Endothelial cell of umbilical vein (primary cell): ENCODE results near the gene CD8A. TPM values are rescaled to one million over a fixed set of nuclear protein-coding genes. Genes with fewer than 3 reads are reported as not detected.

Source experiments
- BruUV-seq: library from RNA; stranded (reverse); fragments of 400-500 nt; replicated peaks from 2 replicates; lab custom pipeline; 2021; lab: Mats Ljungman, UMichigan
- CTCF ChIA-PET: fragments of 300-600, 350-600 bp; sonication (Branson Sonifier 250); formaldehyde crosslinking; loops from one replicate; lab custom pipeline; 2021; ENCODE audit warnings: antibody characterized with exemption, inconsistent platforms; lab: Charles Lee
- POLR2A ChIA-PET: fragments of 300-600, 350-600 bp; sonication (Branson Sonifier 250); formaldehyde crosslinking; loops from one replicate; lab custom pipeline; 2021; ENCODE audit warnings: antibody characterized with exemption, inconsistent platforms; lab: Charles Lee
- DNase-seq: peaks from one replicate; pipeline ENCODE4 v3.0.0-alpha.2; 2011; ENCODE audit warnings: low read depth, low spot score
- FAIRE-seq: peaks from 2 replicates; lab custom pipeline; 2011; peaks lifted over from hg19 to GRCh38; lab: Jason Lieb, UNC
- H2AFZ ChIP-seq: 2 replicates; pipeline ENCODE4 v1.6.0; 2012; ENCODE audit warnings: low read depth, low read length, control low read depth, inconsistent platforms
- H3K27ac ChIP-seq: 2 replicates; pipeline ENCODE4 v1.5.1; 2011; ENCODE audit warnings: low read depth, mild to moderate bottlenecking, control low read depth, low read length, moderate library complexity; ENCODE audit not compliant: insufficient read depth
- H3K27me3 ChIP-seq, 2 experiments: 2 replicates each; pipeline versions ENCODE4 v1.6.0 to v1.6.1; 2011; ENCODE audit warnings: low read length in 2 of 2, mixed read lengths in 1 of 2; ENCODE audit not compliant: control insufficient read depth in 2 of 2, insufficient read depth in 2 of 2
- H3K36me3 ChIP-seq, 2 experiments: 2 replicates in 1 of 2; 3 replicates in 1 of 2; pipeline ENCODE4 v1.5.1; 2011; ENCODE audit warnings: low read length in 2 of 2, mild to moderate bottlenecking in 1 of 2, moderate library complexity in 1 of 2; ENCODE audit not compliant: control insufficient read depth in 2 of 2, insufficient read depth in 2 of 2; ENCODE audit errors: extremely low read depth in 1 of 2
- H3K4me1 ChIP-seq: 3 replicates; pipeline ENCODE4 v1.5.1; 2011; ENCODE audit warnings: mild to moderate bottlenecking, low read length; ENCODE audit not compliant: control insufficient read depth, insufficient read depth; ENCODE audit errors: extremely low read depth
- H3K4me2 ChIP-seq: 2 replicates; pipeline ENCODE4 v1.6.1; 2011; ENCODE audit warnings: low read length, control low read depth, mixed read lengths; ENCODE audit not compliant: insufficient read depth
- H3K4me3 ChIP-seq, 3 experiments: fragments of 200-600 bp in 1 of 3; sonication (generic), shearing (Covaris generic) in 1 of 3; replicated peaks in 1 of 3; 2 replicates each; pipeline ENCODE4 v1.5.1; 2011 to 2016; ENCODE audit warnings: control low read depth in 3 of 3, low read length in 3 of 3, mild to moderate bottlenecking in 2 of 3, inconsistent platforms in 1 of 3, low read depth in 1 of 3, moderate library complexity in 1 of 3; ENCODE audit not compliant: insufficient read depth in 1 of 3
- H3K79me2 ChIP-seq: 2 replicates; pipeline ENCODE4 v1.6.0; 2012; ENCODE audit warnings: low read length, inconsistent platforms; ENCODE audit not compliant: control insufficient read depth, insufficient read depth
- H3K9ac ChIP-seq: replicated peaks from 2 replicates; pipeline ENCODE3; 2011; ENCODE audit warnings: low read length, control low read depth; ENCODE audit not compliant: insufficient read depth; ENCODE audit errors: extremely low read depth
- H3K9me1 ChIP-seq: replicated peaks from 3 replicates; pipeline ENCODE4 v1.6.0; 2011; ENCODE audit warnings: mild to moderate bottlenecking, low read length; ENCODE audit not compliant: control insufficient read depth, insufficient read depth; ENCODE audit errors: extremely low read depth
- H3K9me3 ChIP-seq: replicated peaks from 2 replicates; pipeline ENCODE4 v1.5.1; 2012; ENCODE audit warnings: low read length, inconsistent platforms; ENCODE audit not compliant: control insufficient read depth, insufficient read depth
- H4K20me1 ChIP-seq: replicated peaks from 2 replicates; pipeline ENCODE3; 2011; ENCODE audit warnings: mild to moderate bottlenecking, low read length; ENCODE audit not compliant: control insufficient read depth, insufficient read depth; ENCODE audit errors: extremely low read depth
- EZH2 ChIP-seq: IDR thresholded peaks from 2 replicates; pipeline ENCODE4 v1.6.1; 2012; ENCODE audit warnings: borderline replicate concordance, low read depth, mild to moderate bottlenecking, moderate library complexity, low read length, inconsistent platforms; ENCODE audit not compliant: severe bottlenecking
- FOS ChIP-seq: IDR thresholded peaks from 2 replicates; pipeline ENCODE4 v1.6.1; 2011; ENCODE audit warnings: mild to moderate bottlenecking, low read length, moderate library complexity, borderline replicate concordance; ENCODE audit not compliant: insufficient read depth
- GATA2 ChIP-seq: IDR thresholded peaks from 2 replicates; pipeline ENCODE4 v1.7.0; 2011; ENCODE audit warnings: low read depth, mild to moderate bottlenecking, moderate library complexity, mixed read lengths, low read length; ENCODE audit not compliant: insufficient read length, insufficient read depth
- MAX ChIP-seq: IDR thresholded peaks from 2 replicates; pipeline ENCODE4 v1.6.1; 2011; ENCODE audit not compliant: insufficient read depth, insufficient read length
- POLR2A ChIP-seq: IDR thresholded peaks from 2 replicates; pipeline ENCODE4 v1.6.1; 2012; ENCODE audit warnings: low read depth, mild to moderate bottlenecking, control low read depth, low read length
- dilution Hi-C: fragments of 300-500 bp; cut with MboI; formaldehyde crosslinking; loops from one replicate; pipeline ENCODE4 v1.15.0; 2019; ENCODE audit warnings: low sequenced_read_pairs; ENCODE audit not compliant: extremely low pct_ligation_motif_present
- intact Hi-C: fragments of 100-400 bp; cut with micrococcal nuclease; formaldehyde crosslinking; loops from one replicate; pipeline ENCODE4 v1.10.0; 2022
- polyA plus RNA-seq, 4 experiments: library from polyadenylated mRNA; depleted of rRNA in 3 of 4; stranded (reverse) in 3 of 4; unstranded in 1 of 4; fragments of >200 nt; gene quantifications; 2 replicates each; pipeline versions ENCODE4 v1.2.1 to v1.2.3, GENCODE V29; 2011 to 2012; ENCODE audit warnings: missing spikeins in 1 of 4
- total RNA-seq: library from RNA; stranded (reverse); gene quantifications from 2 replicates; pipeline ENCODE4 v1.2.3, GENCODE V29; 2021
- TF ChIP-seq, protein P1 (sequence below), 2 donors: IDR thresholded peaks; 1 replicate in 1 of 2; 2 replicates in 1 of 2; pipeline ENCODE4 v1.5.1; 2011; ENCODE audit warnings: low read length in 2 of 2, mild to moderate bottlenecking in 2 of 2, moderate library complexity in 2 of 2, control low read depth in 1 of 2, inconsistent platforms in 1 of 2, low read depth in 1 of 2; ENCODE audit not compliant: insufficient read depth in 1 of 2; ENCODE audit errors: extremely low read depth in 1 of 2

Gene CD8A
- total and polyA plus RNA-seq, 2 donors (not counting 3 experiments of a cell fraction or from before 2014, with no cell fraction given): not detected

- Histone ChIP-seq H3K9me1 (no peaks in the 10 kb centered on the region), H3K4me3 (no peak overlapping the region), H3K9me3 (no peaks in the 10 kb centered on the region), H3K9ac (no peak overlapping the region), H3K27me3 (no peaks in the 10 kb centered on the region), H3K4me1 (no peaks in the 10 kb centered on the region), H3K79me2 (no peaks in the 10 kb centered on the region), H3K4me2 (no peak overlapping the region), H3K27ac (no peak overlapping the region), H3K36me3 (peaks cover 0 to 10% of the 10 kb centered on the region in 2 experiments), H2AFZ (no peak overlapping the region), H4K20me1 (peaks cover 4% of the 10 kb centered on the region)
- intact Hi-C loops: loop anchor here (1.0 kb wide), 1 partner anchor 277 kb away; no protein-coding TSS in a partner anchor
- TF ChIP-seq EZH2 (no peak), MAX (no peak)
- TF ChIP-seq, protein P1, sequence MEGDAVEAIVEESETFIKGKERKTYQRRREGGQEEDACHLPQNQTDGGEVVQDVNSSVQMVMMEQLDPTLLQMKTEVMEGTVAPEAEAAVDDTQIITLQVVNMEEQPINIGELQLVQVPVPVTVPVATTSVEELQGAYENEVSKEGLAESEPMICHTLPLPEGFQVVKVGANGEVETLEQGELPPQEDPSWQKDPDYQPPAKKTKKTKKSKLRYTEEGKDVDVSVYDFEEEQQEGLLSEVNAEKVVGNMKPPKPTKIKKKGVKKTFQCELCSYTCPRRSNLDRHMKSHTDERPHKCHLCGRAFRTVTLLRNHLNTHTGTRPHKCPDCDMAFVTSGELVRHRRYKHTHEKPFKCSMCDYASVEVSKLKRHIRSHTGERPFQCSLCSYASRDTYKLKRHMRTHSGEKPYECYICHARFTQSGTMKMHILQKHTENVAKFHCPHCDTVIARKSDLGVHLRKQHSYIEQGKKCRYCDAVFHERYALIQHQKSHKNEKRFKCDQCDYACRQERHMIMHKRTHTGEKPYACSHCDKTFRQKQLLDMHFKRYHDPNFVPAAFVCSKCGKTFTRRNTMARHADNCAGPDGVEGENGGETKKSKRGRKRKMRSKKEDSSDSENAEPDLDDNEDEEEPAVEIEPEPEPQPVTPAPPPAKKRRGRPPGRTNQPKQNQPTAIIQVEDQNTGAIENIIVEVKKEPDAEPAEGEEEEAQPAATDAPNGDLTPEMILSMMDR (IDR thresholded peaks at IDR 0.05; ENCODE audit: extremely low read depth in 1 of 2, insufficient read depth in 1 of 2, low read depth in 1 of 2, low read length in 2 of 2): peak; percentile 57 to 59
- POLR2A ChIA-PET: no interaction called here
- DNase-seq (peak; percentile 73), FAIRE-seq (peak; percentile 62)
- dilution Hi-C loops: no loop called here
- CTCF ChIA-PET: interaction anchor here (0.6 to 1.9 kb wide), 11 partner anchors 11 to 368 kb away, joined by 3 to 17 read pairs (median 3); no protein-coding TSS in a partner anchor
- no TSS peak for BruUV-seq
Observed at GRCh38 chr2:86764661-86765309, 25.9 kb downstream of the CD8A start.

- Histone ChIP-seq H3K9ac (no peak overlapping the region), H3K27me3 (no peaks in the 10 kb centered on the region), H4K20me1 (peaks cover 4% of the 10 kb centered on the region), H3K36me3 (peaks cover 0 to 4% of the 10 kb centered on the region in 2 experiments), H3K9me1 (no peaks in the 10 kb centered on the region), H3K9me3 (no peaks in the 10 kb centered on the region), H3K4me3 (no peak overlapping the region), H2AFZ (no peak overlapping the region), H3K4me1 (no peaks in the 10 kb centered on the region), H3K4me2 (no peak overlapping the region), H3K27ac (no peak overlapping the region), H3K79me2 (no peaks in the 10 kb centered on the region)
- dilution Hi-C loops: no loop called here
- no TSS peak for BruUV-seq
- no peak for TF ChIP-seq FOS
- no peak for TF ChIP-seq GATA2
- TF ChIP-seq, protein P1 (IDR thresholded peaks at IDR 0.05; ENCODE audit: extremely low read depth in 1 of 2, insufficient read depth in 1 of 2, low read depth in 1 of 2, low read length in 2 of 2): no peak
- TF ChIP-seq POLR2A: no peak
- TF ChIP-seq MAX: no peak
- CTCF ChIA-PET: no interaction called here
- POLR2A ChIA-PET: no interaction called here
- DNase-seq (no peak), FAIRE-seq (no peak)
- intact Hi-C loops: no loop called here
Observed at GRCh38 chr2:86760371-86760770, 30.3 kb downstream of the CD8A start.
